NCI-H345 treated with DMSO at 0.1 percent for 48 hours (cell line): ENCODE results near the gene OR1E1.
"Not testable (repeated sequence)": the region's sequence is repeated elsewhere in the genome, so short reads cannot be mapped to it uniquely, and the experiment has no call there.

ENCODE experiments used
- DNase-seq: peaks from one replicate; lab custom pipeline; 2025; ENCODE audit not compliant: unreplicated experiment; lab: John Stamatoyannopoulos, UW

OR1E1 gene, protein sequence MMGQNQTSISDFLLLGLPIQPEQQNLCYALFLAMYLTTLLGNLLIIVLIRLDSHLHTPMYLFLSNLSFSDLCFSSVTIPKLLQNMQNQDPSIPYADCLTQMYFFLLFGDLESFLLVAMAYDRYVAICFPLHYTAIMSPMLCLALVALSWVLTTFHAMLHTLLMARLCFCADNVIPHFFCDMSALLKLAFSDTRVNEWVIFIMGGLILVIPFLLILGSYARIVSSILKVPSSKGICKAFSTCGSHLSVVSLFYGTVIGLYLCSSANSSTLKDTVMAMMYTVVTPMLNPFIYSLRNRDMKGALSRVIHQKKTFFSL

DNA sequence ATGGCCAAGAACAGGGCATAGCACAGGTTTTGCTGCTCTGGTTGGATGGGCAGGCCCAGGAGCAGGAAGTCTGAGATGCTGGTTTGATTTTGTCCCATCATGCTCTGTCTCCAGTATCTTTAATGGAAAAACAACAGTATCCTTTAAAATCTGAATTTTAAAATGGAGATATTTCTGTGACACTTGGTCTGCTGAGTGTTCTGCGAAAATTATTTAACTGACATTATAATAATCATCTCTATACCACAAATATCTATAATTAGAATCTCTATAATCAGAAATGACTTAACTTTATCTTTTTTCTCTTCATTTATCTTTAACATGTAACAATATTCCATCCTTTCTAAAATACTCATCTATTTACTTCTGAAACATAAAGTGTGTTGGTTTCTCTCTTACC is at the start of gene OR1E1:
Gene OR1E1, minus strand, starts transcription at position 101 of the 400 bp plus-strand sequence. Its CDS starts 0 bp downstream, at position 101.
- DNase-seq, result no peak

DNA sequence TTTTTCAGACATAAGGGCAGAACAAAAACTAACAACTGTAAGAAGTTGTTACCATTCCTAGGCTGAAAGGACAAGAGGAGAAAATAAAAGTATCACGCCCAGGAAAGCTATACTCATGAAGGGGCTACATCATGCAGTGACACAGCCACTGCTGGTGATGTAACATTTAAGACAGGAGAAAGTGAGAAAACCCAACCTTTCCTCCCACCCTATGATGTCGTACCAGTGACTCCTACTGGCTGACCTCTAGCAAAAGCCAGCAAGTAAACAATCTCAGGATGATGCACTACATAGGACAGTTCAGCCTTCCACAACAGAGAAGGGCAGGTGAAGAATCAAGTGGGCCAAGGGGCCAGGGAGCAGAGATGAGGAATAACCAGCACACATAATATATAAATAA is 49.4 kb upstream of the OR1E1 start:
- no peak for DNase-seq

DNA sequence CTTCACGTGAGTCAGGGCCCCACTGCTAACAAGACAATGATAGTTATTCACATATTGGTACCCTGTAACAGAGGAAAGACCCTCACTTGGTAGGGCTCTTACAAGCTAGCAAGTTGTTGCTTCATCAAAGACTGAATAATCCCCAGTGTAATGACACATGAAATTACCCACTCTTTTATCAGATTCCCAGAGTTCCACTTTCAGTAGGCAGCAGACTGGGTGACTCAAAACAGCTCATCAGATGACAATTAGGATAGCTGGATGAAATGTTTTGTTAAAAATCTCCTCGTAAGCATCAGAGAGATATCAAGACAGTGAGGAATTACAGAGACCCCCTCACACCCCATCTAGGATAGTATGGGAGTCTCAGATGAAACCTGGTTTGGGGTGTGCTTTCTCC is 42.2 kb upstream of the OR1E1 start:
- DNase-seq, result no peak

DNA sequence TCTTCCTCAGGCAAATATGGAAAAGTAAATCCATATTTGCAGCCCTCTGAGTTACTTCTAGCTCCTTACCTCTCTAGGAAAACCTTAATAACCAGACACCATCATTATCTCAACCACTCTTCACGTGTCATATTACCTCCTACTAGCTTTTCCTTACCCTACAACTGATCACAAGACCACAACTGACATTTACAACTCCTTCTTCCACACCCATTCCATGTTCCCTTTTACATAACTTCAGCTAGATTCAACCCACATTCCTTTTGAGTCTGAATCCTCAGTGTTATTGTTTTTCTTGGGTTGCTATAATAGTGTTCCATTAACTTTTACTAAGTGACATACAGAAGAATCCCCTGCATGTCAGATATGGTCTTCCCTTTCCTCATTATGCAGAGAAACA is 40.2 kb upstream of the OR1E1 start:
- no peak for DNase-seq

DNA sequence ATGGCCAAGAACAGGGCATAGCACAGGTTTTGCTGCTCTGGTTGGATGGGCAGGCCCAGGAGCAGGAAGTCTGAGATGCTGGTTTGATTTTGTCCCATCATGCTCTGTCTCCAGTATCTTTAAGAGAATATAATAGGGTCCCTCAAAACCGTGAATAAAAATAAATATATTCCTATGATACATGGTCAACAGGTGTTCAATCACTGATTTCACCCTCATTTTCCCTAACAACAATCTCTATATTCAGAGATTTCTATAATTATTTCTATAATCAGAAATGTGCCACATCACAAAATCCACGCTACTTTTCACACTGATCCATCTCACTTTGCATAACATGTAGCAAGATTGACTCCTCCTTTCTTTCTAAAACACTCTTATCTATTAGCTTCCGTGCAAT is 35.5 kb upstream of the OR1E1 start, which contains the start of gene OR1E2:
Gene OR1E2, minus strand, starts transcription at position 101 of the 400 bp plus-strand sequence. Its CDS starts 0 bp downstream, at position 101.
- DNase-seq, result no peak

DNA sequence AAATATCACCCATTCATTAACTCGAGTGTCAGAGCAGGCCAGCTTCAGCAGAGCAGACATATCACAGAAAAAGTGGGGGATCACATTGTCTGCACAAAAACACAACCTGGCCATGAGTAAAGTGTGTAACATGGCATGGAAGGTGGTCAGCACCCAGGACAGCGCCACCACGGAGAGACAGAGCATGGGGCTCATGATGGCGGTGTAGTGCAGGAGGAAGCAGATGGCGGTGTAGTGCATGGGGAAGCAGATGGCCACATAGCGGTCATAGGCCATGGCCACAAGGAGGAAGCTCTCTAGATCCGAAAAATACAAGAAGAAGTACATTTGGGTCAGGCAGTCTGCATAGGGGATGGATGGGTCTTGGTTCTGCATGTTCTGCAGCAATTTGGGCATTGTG is 35.0 kb upstream of the OR1E1 start:
- not testable (repeated sequence) for DNase-seq

DNA sequence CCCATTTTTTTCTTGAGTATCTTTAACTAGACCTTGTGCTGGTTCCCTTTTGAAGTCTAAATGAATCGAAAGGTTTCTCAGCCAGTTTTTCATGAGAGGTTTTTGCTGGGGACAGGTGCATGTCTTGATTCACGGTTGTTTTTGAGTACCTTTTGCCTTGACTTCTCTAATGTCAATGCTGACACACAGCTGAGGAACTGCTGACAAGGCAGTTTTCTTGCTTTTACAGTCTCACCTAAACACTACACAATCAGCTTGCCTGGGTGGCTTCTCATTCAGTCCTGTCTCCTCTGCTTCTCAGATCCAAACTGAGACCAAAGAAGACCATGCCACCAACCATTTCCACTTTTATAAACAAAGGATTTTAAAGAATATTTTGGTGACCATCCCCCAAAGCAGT is 20.0 kb upstream of the OR1E1 start:
- no peak for DNase-seq

DNA sequence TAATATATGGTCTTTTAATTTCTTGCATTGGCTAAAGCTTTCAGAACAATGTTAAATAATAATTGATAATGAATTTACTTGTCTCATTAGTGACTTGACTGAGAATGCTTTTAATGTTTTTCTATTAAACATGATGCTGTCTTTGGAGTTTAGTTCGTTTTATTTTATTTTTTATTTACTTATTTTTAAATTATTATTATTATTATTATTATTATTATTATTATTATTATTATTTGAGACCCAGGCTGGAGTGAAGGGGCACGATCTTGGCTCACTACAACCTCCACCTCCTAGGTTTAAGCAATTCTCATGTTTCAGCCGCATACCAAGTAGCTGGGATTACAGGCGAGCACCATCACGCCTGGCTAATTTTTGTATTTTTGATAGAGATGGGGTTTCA is 17.4 kb upstream of the OR1E1 start:
- DNase-seq, result no peak

DNA sequence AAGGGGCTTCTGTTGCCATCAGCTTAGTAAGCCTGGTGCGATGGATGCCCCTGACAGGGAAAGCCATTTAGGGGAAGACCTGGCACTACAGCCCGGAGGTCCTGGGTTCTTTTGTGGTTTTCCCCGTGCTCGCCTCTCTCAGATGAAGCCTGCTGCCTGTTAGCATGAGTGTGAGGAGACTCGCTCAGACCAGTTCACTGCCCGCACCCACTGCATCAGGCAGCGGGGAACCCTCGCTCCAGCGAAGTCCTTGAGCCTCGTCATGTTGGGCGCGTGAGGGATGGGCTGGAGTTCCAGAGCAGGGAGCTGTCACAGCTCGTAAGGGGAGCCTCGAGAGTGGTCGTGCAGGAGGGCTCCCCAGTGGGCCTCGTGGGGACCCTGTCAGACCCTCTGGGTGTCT is 14.0 kb upstream of the OR1E1 start:
- DNase-seq, result not testable (repeated sequence)

DNA sequence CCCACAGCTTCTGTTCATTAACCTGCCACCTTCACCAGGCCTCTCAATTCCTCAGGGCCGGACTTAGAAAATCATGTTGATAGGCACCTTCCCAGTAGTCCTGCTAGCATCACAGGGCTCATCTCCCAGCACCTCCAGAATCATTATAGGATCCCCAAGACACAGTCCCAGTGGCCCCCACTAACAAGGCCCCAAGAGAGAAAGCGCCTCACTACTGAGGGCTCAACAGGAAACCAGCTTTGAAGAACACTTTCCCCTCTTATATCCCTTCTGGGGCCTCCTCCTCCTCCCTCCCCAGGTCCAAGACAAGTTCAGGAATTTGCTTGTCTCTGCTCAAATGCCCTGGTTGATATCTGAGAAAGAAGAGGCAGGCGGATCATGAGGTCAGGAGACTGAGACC is 12.9 kb upstream of the OR1E1 start, which contains the start of gene OR3A3:
Gene OR3A3, plus strand, starts transcription at position 301 of the 400 bp plus-strand sequence.
- DNase-seq, result no peak

DNA sequence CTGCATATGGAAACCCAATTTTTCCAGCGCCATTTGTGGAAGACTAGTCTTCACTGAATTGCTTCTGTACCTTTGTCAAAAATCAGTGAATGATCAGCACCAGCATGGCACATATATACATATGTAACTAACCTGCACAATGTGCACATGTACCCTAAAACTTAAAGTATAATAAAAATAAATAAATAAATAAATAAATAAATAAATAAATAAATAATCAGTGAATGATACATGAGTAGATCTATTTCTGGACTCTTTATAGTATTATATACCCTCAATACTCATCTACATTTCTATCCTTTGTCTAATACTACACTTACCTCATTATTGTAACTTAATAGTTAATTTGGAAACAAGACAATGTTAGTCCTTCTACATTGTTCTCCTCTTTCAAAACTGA is 5.6 kb upstream of the OR1E1 start:
- DNase-seq, result not testable (repeated sequence)

DNA sequence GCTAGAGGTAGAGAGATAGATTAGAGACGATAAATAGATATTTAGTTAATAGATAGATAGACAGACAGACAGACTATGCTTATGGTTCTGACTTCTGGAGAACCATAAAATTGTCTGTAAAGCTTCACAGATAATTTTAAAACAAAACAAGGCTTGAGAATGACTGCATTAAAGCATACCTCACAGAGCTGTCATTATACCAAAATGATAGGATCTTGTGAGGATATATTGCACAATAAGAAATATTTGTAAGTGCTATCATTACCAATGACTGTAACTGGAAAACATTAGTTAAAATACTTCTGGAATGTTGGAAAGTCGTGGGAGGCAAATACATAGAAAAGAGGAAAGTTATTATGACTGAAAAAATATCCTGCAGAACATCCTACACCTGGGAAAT is 3.6 kb upstream of the OR1E1 start:
- no peak for DNase-seq

DNA sequence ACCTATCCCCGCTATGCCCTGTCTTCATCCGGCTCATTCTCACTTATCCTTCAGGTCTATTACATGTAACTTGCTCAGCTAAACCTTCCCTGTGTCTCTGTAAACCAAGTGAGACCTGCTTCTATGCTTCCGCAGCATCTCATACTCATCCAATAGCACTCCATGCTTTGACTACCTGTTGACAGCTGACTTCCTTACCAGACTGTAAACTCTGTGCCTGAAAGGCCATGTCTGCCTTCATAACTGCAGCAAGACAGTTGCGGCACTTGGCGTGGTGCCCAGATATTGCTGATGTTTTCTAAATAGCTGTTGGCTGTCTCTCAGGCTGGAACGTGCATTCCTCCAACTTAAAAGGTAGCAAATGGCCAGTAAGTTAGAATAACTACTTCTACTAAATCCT is 1.8 kb upstream of the OR1E1 start:
- no peak for DNase-seq

DNA sequence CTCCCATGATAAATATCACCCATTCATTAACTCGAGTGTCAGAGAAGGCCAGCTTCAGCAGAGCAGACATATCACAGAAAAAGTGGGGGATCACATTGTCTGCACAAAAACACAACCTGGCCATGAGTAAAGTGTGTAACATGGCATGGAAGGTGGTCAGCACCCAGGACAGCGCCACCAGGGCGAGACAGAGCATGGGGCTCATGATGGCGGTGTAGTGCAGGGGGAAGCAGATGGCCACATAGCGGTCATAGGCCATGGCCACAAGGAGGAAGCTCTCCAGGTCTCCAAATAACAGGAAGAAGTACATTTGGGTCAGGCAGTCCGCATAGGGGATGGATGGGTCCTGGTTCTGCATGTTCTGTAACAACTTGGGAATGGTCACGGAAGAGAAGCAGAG is 409 bp downstream of the OR1E1 start:
- DNase-seq, result not testable (repeated sequence)

DNA sequence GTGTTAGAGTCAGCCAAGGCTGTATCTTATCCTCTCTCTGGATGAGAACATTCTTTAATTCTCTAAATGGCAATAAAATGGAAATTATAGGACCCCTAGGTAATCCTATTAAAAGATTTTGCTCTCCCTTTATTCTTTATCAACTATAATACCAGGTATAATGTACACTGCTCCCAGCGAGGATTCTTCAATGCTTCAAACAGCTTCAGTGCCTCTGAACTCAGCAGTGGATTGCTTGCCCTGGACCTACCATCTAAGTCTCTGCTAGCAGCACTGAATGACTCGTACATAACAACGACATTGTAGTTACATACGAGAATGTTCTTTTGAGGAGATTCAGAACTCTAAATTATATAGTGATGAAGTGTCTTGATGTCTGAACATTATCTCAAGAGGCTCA is 8.4 kb downstream of the OR1E1 start:
- DNase-seq, result no peak

DNA sequence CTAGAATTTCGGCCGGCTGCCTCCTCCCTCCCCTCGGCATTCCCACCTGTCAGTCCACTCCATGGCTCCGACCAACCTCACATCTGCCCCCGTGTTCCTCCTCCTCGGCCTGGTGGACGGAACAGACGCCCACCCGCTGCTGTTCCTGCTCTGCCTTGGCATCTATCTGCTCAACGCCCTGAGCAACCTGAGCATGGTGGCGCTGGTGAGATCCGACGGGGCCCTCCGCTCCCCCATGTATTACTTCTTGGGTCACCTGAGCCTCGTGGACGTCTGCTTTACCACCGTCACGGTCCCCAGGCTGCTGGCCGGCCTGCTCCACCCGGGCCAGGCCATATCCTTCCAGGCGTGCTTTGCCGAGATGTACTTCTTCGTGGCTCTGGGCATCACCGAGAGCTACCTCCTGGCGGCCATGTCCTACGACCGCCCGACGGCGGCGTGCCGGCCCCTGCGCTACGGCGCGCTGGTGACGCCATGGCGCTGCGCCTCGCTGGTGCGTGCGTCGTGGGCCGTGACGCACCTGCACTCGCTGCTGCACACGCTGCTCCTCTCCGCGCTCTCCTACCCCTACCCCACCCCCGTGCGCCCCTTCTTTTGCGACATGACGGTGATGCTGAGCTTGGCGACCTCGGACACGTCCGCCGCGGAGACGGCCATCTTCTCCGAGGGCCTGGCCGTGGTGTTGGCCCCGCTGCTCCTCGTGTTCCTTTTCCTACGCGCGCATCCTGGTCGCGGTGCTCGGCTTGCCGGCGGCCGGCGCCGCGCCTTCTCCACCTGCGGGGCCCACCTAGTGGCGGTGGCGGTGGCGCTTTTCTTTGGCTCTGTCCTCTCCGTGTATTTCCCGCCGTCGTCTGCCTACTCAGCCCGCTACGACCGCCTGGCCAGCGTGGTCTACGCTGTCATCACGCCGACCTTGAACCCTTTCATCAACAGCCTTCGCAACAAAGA is 12.1 kb downstream of the OR1E1 start, which contains the start of gene OR3A2:
Gene OR3A2, minus strand, starts transcription at position 440 of the 948 bp plus-strand sequence.
- DNase-seq, result no peak

DNA sequence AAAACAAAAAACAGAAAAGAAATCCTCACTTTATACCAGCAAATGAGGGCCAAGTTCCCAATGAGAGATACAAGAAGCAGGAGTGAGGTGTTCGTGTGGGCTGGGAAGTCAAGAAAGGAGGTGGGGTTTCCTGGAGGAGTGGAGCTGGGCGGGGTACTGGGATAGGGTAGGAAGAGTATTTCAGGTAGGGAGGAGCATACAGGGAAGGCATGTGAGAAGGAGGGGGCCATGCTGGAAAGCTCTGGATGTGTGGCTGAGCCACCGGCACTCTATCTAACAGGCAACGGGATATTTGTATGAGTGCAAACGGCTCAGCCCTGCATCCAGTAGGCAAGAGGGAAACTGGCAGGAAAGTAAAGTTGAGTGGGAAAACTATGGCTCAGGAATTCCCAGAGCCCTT is 16.3 kb downstream of the OR1E1 start:
- DNase-seq, result no peak

DNA sequence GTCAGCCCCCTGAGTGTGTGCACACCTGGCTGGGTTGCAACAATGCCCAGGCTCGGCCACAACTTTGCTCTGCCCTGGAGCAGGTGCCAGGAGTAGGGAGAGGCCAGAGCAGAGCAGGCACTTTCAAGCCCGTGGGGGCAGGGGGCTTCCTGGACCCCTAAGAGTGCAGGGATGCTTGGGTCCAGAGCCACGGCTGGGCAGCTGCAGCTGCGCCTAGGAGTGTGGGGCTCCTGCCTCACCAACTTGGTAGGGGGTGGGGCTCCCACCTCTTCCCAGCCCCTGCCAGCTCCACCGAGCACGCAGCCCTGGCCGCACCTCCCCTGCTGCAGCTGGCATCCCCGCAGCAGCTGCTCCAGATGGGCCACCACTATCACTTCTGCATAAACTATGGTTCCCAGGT is 19.9 kb downstream of the OR1E1 start:
- no peak for DNase-seq

DNA sequence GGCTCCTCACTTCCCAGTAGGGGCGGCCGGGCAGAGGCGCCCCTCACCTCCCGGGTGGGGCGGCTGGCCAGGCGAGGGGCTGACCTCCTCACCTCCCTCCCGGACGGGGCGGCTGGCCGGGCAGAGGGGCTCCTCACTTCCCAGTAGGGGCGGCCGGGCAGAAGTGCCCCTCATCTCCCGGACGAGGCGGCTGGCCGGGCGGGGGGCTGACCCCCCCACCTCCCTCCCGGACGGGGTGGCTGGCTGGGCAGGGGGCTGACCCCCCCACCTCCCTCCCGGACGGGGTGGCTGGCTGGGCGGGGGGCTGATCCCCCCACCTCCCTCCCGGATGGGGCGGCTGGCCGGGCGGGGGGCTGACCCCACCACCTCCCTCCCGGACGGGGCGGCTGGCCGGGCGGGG is 27.0 kb downstream of the OR1E1 start:
- DNase-seq, result not testable (repeated sequence)
